ENCODE data around the gene INKA1. TPM values are rescaled to one million over a fixed set of nuclear protein-coding genes. Genes with fewer than 3 reads are reported as not detected.

Gene INKA1
- total RNA-seq (2022; extraction: Qiagen RNA extraction): 1.4 to 3.1 TPM (median 2.1 TPM) in 5 replicates

DNA sequence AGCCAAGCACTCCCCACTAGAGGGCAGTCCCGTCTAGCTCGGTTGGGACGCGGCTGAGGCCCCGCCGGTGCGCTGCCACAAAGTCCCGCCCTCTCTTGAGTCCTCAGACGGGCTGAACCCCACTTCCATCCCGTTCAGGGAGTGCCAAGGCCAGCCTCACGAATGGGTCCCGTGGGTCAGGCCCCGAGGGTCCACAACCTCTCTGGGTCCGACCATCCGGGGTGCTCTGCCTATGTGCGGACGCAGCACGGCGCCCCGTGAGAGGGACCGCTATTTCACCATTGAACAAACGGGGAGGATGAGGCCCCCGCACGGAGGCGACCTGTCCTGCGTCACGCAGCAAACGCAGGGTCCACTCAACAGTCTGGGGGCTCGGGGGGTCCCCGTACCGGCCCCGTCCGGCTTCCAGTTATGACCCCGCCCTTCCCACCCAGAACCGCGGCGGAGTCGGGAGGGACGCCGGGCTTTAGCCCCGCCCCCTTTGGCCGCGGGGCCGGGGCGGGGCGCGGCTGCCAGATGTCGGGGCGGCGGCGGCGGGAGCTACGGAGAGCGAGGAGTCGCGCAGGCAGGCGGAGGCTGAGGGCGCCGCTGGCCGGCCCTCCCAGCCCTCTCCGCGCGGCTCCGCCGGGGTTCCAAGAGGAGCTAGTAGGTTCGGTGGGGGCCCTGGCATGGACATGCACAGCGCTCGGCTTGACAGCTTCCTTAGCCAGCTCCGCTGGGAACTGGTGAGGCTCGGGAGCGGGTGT, at the start of gene INKA1:
Gene INKA1 (plus strand): TSS at position 543 of the 746 bp plus-strand sequence. CDS start 132 bp downstream, at position 675.

DNA sequence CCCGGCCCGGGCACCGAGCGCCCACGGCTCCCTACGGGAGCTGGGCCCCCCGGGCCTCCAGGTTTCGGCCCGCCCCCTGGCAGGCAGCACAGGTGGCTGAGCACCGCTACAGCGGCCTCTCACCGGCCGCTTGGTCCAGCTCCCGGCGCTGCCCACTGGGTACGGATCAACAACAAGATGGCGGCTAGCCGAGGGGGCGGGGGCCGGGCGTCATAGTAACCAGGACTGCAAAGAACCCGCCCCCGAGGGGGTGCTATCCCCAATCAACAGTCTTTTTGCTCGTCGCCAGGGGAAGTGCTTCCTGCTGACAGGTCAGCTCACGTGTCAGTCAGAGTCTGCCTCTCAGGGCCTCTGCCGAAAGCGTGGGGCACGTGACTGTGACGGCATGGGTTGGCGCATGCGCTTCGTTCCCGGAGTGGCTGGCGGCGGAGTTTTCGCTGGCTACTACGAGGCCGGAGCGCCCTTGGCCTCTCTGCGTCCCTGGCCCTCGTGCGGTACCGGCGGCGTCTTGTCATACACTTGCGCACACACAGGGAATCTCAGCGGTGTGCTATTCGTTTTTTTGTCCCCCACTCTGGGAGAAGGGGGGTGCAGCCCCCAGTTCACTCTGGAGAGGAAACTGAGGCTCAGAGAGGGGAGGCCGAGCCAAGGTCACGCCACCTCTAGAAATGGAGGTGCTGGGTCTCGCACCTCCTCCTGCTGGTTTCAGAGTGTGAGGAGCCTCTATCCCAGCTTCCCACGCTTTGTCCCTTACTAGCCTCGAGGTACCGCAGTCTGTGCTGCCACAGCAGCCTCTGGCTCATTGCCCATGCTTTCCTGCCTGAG, 16.5 kb upstream of the INKA1 start, which contains the start of gene IP6K1:
Gene IP6K1 (minus strand): TSS at position 186 of the 825 bp plus-strand sequence. CDS start 38,502 bp downstream, outside the sequence.

GRCh38 chr3:49799761-49800160, 3.3 kb upstream of the INKA1 start, which contains the start of gene CDHR4:
Gene CDHR4 (minus strand): TSS chr3:49799873. CDS start chr3:49799812, 61 bp downstream.

GRCh38 chr3:49813497-49814174, 10.6 kb downstream of the INKA1 start, which contains the start of gene UBA7:
Gene UBA7 (minus strand): TSS chr3:49813953. CDS start chr3:49813787, 166 bp downstream.

Other genes starting within 250 kb of the INKA1 start
- gene BSN, start 248.8 kb upstream of the INKA1 start, total RNA-seq (2022; extraction: Qiagen RNA extraction): 0.09 to 0.41 TPM (median 0.13 TPM) in 5 replicates
- 59.7 to 71.2 TPM (median 63.7 TPM) in 5 replicates for gene APEH, start 128.9 kb upstream of the INKA1 start, total RNA-seq (2022; extraction: Qiagen RNA extraction)
- gene MST1, start 113.8 kb upstream of the INKA1 start, total RNA-seq (2022; extraction: Qiagen RNA extraction): 1.3 to 1.9 TPM (median 1.6 TPM) in 5 replicates
- gene RNF123, start 113.7 kb upstream of the INKA1 start, total RNA-seq (2022; extraction: Qiagen RNA extraction): 10.2 to 16.4 TPM (median 14.9 TPM) in 5 replicates
- 0.17 to 1.5 TPM (median 0.82 TPM) in 5 replicates for gene AMIGO3, start 83.6 kb upstream of the INKA1 start, total RNA-seq (2022; extraction: Qiagen RNA extraction)
- 14.4 to 20.6 TPM (median 19.5 TPM) in 5 replicates for gene GMPPB, start 79.3 kb upstream of the INKA1 start, total RNA-seq (2022; extraction: Qiagen RNA extraction)
- 19.0 to 22.9 TPM (median 21.8 TPM) in 5 replicates for gene IP6K1, start 16.7 kb upstream of the INKA1 start, total RNA-seq (2022; extraction: Qiagen RNA extraction)
- 0.10 to 0.64 TPM (median 0.22 TPM) in 5 replicates for gene CDHR4, start 3.4 kb upstream of the INKA1 start, total RNA-seq (2022; extraction: Qiagen RNA extraction)
- 0.30 to 0.70 TPM (median 0.41 TPM) in 5 replicates for gene UBA7, start 10.7 kb downstream of the INKA1 start, total RNA-seq (2022; extraction: Qiagen RNA extraction)
- 10.2 to 14.5 TPM (median 13.8 TPM) in 5 replicates for gene TRAIP, start 53.3 kb downstream of the INKA1 start, total RNA-seq (2022; extraction: Qiagen RNA extraction)
- gene CAMKV, start 66.6 kb downstream of the INKA1 start, total RNA-seq (2022; extraction: Qiagen RNA extraction): 0.16 to 0.32 TPM (median 0.21 TPM) in 5 replicates
- 6.1 to 8.3 TPM (median 7.6 TPM) in 5 replicates for gene MST1R, start 100.6 kb downstream of the INKA1 start, total RNA-seq (2022; extraction: Qiagen RNA extraction)
- 5.1 to 9.5 TPM (median 8.1 TPM) in 5 replicates for gene MON1A, start 126.5 kb downstream of the INKA1 start, total RNA-seq (2022; extraction: Qiagen RNA extraction)
- gene RBM6, start 136.9 kb downstream of the INKA1 start, total RNA-seq (2022; extraction: Qiagen RNA extraction): 21.9 to 27.2 TPM (median 25.8 TPM) in 5 replicates